ENCODE results near the gene ST6GALNAC3. TPM values are rescaled to one million over a fixed set of nuclear protein-coding genes. Genes with fewer than 3 reads are reported as not detected.

The ST6GALNAC3 gene
- polyA plus RNA-seq, 2 of the 4 experiments (the other 2 are of a cell fraction): 1.1 to 1.2 TPM

DNA sequence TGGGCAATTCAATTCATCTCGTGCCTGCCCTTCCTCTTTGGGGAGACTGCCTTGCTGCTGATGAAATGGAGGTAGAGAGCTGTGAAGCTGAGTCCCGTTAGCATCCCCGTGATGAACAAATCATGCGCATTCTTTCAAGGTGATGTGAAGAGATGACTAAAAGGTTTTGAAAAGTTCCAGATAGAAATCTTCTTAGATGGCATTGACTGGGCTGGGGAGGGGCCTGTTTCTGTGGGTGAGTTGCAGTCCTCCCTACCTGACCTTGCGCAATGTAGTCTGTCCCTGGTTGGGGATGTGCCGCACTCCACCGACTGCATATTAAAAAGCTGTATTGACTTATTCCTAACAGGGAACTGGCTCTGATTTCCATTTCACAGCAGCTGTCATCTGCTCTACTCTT, 49.6 kb downstream of the ST6GALNAC3 start:
- ATAC-seq: 0 out of 6 replicates have a peak, but pooled peaks of 1 of the 2 experiments have one; percentile 34
- H3K4me1 ChIP-seq: no peaks in the 10 kb centered on the region
- no peak overlapping the region for H3K4me2 ChIP-seq
- CTCF ChIA-PET: no interaction called here
- no peaks in the 10 kb centered on the region for H3K9me3 ChIP-seq
- POLR2A ChIA-PET: no interaction called here
- H3K4me3 ChIP-seq: no peak overlapping the region
- FAIRE-seq: no peak
- TF ChIP-seq CEBPB (IDR thresholded peaks at IDR 0.05): peak in 1 of 2 experiments; percentile 65; a peak in 2 of 4 replicates
- TF ChIP-seq HES2 (IDR thresholded peaks at IDR 0.05): no peak
- H3K27ac ChIP-seq: peak overlapping the region in 1 of 2 experiments; percentile 40; a peak in 1 of 6 replicates
- 67% methylated on average over 7 of the region's 7 CpGs for WGBS (ENCODE audit: missing lambda C conversion rate)
- DNase-seq (ENCODE audit: low read depth in 1 of 2, low spot score in 1 of 2): peak in 1 of 2 experiments; percentile 6

DNA sequence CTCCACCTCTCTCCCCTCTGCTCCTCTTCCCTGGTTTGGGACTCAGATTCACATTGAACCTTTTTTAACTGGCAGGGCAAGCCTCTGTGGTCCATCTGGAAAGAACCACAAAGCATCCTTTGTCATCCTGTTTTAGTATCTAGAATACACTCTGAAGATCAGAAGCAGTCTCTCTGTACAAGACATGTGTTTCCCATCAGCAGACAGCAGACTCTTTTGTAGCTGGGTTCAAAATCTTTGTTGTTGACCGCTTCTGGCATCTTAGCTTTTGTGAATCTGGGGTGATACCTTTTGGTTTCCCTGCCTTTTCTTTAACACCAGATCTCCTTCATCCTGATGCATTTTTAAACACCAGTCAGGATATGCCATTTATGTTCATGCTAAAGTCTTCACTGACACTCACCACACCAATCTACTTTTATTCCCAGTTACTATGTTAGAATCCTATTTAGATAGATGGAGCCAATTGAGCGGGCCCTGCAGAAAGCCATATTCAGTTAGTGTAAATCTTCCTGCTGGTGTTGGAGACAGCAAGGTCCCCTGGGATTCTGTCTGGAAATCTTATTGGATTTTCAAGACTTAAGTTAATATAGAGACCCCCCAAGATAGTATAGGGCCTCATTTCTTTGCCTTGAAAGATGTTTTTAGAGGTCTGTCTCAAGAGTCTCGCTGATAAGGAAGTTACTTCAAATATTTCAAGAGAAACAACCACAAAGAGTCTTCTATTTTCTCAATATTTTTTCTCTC, 51.1 kb downstream of the ST6GALNAC3 start:
- H3K4me2 ChIP-seq: no peak overlapping the region
- H3K4me1 ChIP-seq: no peaks in the 10 kb centered on the region
- FAIRE-seq (no peak), DNase-seq (ENCODE audit: low read depth in 1 of 2, low spot score in 1 of 2) (no peak), ATAC-seq (no peak)
- H3K4me3 ChIP-seq: no peak overlapping the region
- TF ChIP-seq NR3C1 (IDR thresholded peaks at IDR 0.05) (no peak), MAZ (IDR thresholded peaks at IDR 0.05; ENCODE audit: borderline replicate concordance, low read depth, low read length) (no peak), MAX (IDR thresholded peaks at IDR 0.05) (no peak)
- 81% methylated on average over 3 of the region's 3 CpGs for WGBS (ENCODE audit: missing lambda C conversion rate)
- CTCF ChIA-PET: no interaction called here
- no peaks in the 10 kb centered on the region for H3K9me3 ChIP-seq
- POLR2A ChIA-PET: no interaction called here
- no peak overlapping the region for H3K27ac ChIP-seq

GRCh38 chr1:76128096-76128495, 53.5 kb downstream of the ST6GALNAC3 start:
- TF ChIP-seq GATA3 (IDR thresholded peaks at IDR 0.05; ENCODE audit: borderline replicate concordance): no peak
- no peak for TF ChIP-seq MAX (IDR thresholded peaks at IDR 0.05)
- no peak for TF ChIP-seq CBX8 (IDR thresholded peaks at IDR 0.05)
- TF ChIP-seq CEBPB (IDR thresholded peaks at IDR 0.05): no peak
- no peak for TF ChIP-seq BHLHE40 (IDR thresholded peaks at IDR 0.05; ENCODE audit: low read depth, low read length)
- TF ChIP-seq FOSB (CRISPR knock-in tag; IDR thresholded peaks at IDR 0.05): no peak
- no peak for TF ChIP-seq HEYL (CRISPR knock-in tag; IDR thresholded peaks at IDR 0.05)
- no peak for FAIRE-seq
- WGBS (ENCODE audit: missing lambda C conversion rate): 58% methylated on average over 4 of the region's 5 CpGs

GRCh38 chr1:76129731-76130130, 55.2 kb downstream of the ST6GALNAC3 start:
- Histone ChIP-seq H3K4me3 (no peak overlapping the region), H3K27ac (no peak overlapping the region), H3K4me2 (no peak overlapping the region), H3K9me3 (no peaks in the 10 kb centered on the region), H3K4me1 (no peaks in the 10 kb centered on the region)
- 51% methylated on average over 6 of the region's 6 CpGs for WGBS (ENCODE audit: missing lambda C conversion rate)
- no peak for ATAC-seq
- no peak for FAIRE-seq
- ChIA-PET POLR2A (no interaction called here), CTCF (no interaction called here)
- no peak for DNase-seq (ENCODE audit: low read depth in 1 of 2, low spot score in 1 of 2)
- TF ChIP-seq SMC3 (IDR thresholded peaks at IDR 0.05) (no peak), FOSB (CRISPR knock-in tag; IDR thresholded peaks at IDR 0.05) (no peak), HEYL (CRISPR knock-in tag; IDR thresholded peaks at IDR 0.05) (no peak), BCL3 (IDR thresholded peaks at IDR 0.05) (no peak), ESRRA (IDR thresholded peaks at IDR 0.05; ENCODE audit: borderline replicate concordance, low read length) (no peak), TP53 (CRISPR knock-in tag; IDR thresholded peaks at IDR 0.05) (no peak), CHD4 (IDR thresholded peaks at IDR 0.05; ENCODE audit: borderline replicate concordance) (no peak), NFE2L2 (conservative IDR thresholded peaks at IDR 0.05; ENCODE audit: low read length) (no peak), REST (IDR thresholded peaks at IDR 0.05) (no peak), NPAS2 (CRISPR knock-in tag; IDR thresholded peaks at IDR 0.05; ENCODE audit: borderline replicate concordance) (no peak), ZNF302 (CRISPR knock-in tag; IDR thresholded peaks at IDR 0.05) (no peak)

More at GRCh38 chr1:76128096-76128495, 53.5 kb downstream of the ST6GALNAC3 start:
- Histone ChIP-seq H3K4me2 (no peak overlapping the region), H3K4me3 (no peak overlapping the region), H3K4me1 (no peaks in the 10 kb centered on the region), H3K9me3 (no peaks in the 10 kb centered on the region), H3K27ac (no peak overlapping the region)
- ChIA-PET POLR2A (no interaction called here), CTCF (no interaction called here)
- DNase-seq (ENCODE audit: low read depth in 1 of 2, low spot score in 1 of 2) (no peak), ATAC-seq (no peak)

Data from A549 (cell line).